GM21825 (cell line): ENCODE data around the gene HSD3B2.

ENCODE experiments used
- ATAC-seq: cut with Tn5 transposase; IDR thresholded peaks from one replicate; pipeline ENCODE4 v1.9.1; 2021; ENCODE audit warnings: mild to moderate bottlenecking, moderate library complexity; ENCODE audit not compliant: unreplicated experiment

HSD3B2 gene

GRCh38 chr1:119394085-119394484 lies 20.9 kb upstream of the HSD3B2 start:
- ATAC-seq, result no peak

GRCh38 chr1:119396982-119397381 lies 18.0 kb upstream of the HSD3B2 start:
- no peak for ATAC-seq

- no peak for ATAC-seq
Observed at GRCh38 chr1:119397986-119398385, 17.0 kb upstream of the HSD3B2 start.

- no peak for ATAC-seq
Observed at GRCh38 chr1:119404736-119405135, 10.2 kb upstream of the HSD3B2 start.

- no peak for ATAC-seq
Observed at GRCh38 chr1:119409731-119410130, 5.2 kb upstream of the HSD3B2 start.

- no peak for ATAC-seq
Observed at GRCh38 chr1:119410961-119411360, 4.0 kb upstream of the HSD3B2 start.

GRCh38 chr1:119416006-119416640 lies 1.2 kb downstream of the HSD3B2 start:
- ATAC-seq, result no peak

- ATAC-seq, result no peak
Observed at GRCh38 chr1:119419109-119419508, 4.2 kb downstream of the HSD3B2 start.

- no peak for ATAC-seq
Observed at GRCh38 chr1:119420638-119421037, 5.7 kb downstream of the HSD3B2 start.

GRCh38 chr1:119422631-119423030 lies 7.7 kb downstream of the HSD3B2 start:
- ATAC-seq, result no peak

- ATAC-seq, result no peak
Observed at GRCh38 chr1:119428991-119429390, 14.0 kb downstream of the HSD3B2 start.

GRCh38 chr1:119429687-119430086 lies 14.7 kb downstream of the HSD3B2 start:
- ATAC-seq, result no peak

GRCh38 chr1:119430486-119430885 lies 15.5 kb downstream of the HSD3B2 start:
- no peak for ATAC-seq

- ATAC-seq, result no peak
Observed at GRCh38 chr1:119431836-119432235, 16.9 kb downstream of the HSD3B2 start.

- ATAC-seq, result no peak
Observed at GRCh38 chr1:119435052-119435451, 20.1 kb downstream of the HSD3B2 start.

- no peak for ATAC-seq
Observed at GRCh38 chr1:119438761-119439160, 23.8 kb downstream of the HSD3B2 start.

GRCh38 chr1:119440721-119441307 lies 25.9 kb downstream of the HSD3B2 start:
- ATAC-seq, result no peak

GRCh38 chr1:119442756-119443155 lies 27.8 kb downstream of the HSD3B2 start:
- no peak for ATAC-seq

GRCh38 chr1:119446321-119446720 lies 31.4 kb downstream of the HSD3B2 start:
- no peak for ATAC-seq

GRCh38 chr1:119447344-119448126 lies 32.6 kb downstream of the HSD3B2 start:
- no peak for ATAC-seq

- no peak for ATAC-seq
Observed at GRCh38 chr1:119448127-119448511, 33.2 kb downstream of the HSD3B2 start.

- ATAC-seq, result no peak
Observed at GRCh38 chr1:119449971-119450370, 35.0 kb downstream of the HSD3B2 start.
